Lung (tissue), 12 donors: ENCODE data around the gene UBXN6. TPM values are rescaled to one million over a fixed set of nuclear protein-coding genes. Genes with fewer than 3 reads are reported as not detected.

Source experiments
- ATAC-seq: fragments of 200-7000 bp; cut with Tn5 transposase; one replicate; pipeline ENCODE4 v1.9.1; 2020; ENCODE audit warnings: moderate number of reproducible peaks; ENCODE audit not compliant: insufficient read depth, low FRiP score
- DNase-seq, 3 donors: peaks; one replicate each; pipeline ENCODE4 v3.0.0-alpha.2; 2013 to 2017
- H3K27ac ChIP-seq, 2 donors: one replicate each; pipeline ENCODE4 v1.5.1; 2013; ENCODE audit warnings: mild to moderate bottlenecking in 2 of 2, moderate library complexity in 2 of 2, control low read depth in 1 of 2, inconsistent platforms in 1 of 2, low read depth in 1 of 2, low read length in 1 of 2
- H3K27me3 ChIP-seq, 3 donors: one replicate each; pipeline ENCODE4 v1.5.1; 2013; ENCODE audit warnings: low read length in 2 of 3; ENCODE audit not compliant: control insufficient read depth in 3 of 3, insufficient read depth in 3 of 3
- H3K36me3 ChIP-seq, 4 donors: one replicate each; pipeline ENCODE4 v1.5.1; 2013; ENCODE audit warnings: low read length in 4 of 4, mild to moderate bottlenecking in 1 of 4, moderate library complexity in 1 of 4; ENCODE audit not compliant: control insufficient read depth in 4 of 4, insufficient read depth in 4 of 4
- H3K4me1 ChIP-seq, 5 donors: one replicate each; pipeline ENCODE4 v1.5.1; 2013; ENCODE audit warnings: low read length in 5 of 5, mild to moderate bottlenecking in 2 of 5, moderate library complexity in 1 of 5; ENCODE audit not compliant: control insufficient read depth in 5 of 5, insufficient read depth in 5 of 5
- H3K4me3 ChIP-seq: one replicate; pipeline ENCODE4 v1.5.1; 2013; ENCODE audit warnings: mild to moderate bottlenecking, control low read depth, moderate library complexity
- H3K9ac ChIP-seq, 2 donors: one replicate each; pipeline ENCODE4 v1.5.1; 2013; ENCODE audit warnings: low read length in 2 of 2, control low read depth in 1 of 2; ENCODE audit not compliant: insufficient read depth in 1 of 2
- H3K9me3 ChIP-seq, 4 donors: one replicate each; pipeline ENCODE4 v1.5.1; 2013; ENCODE audit warnings: low read length in 3 of 4, mild to moderate bottlenecking in 1 of 4, moderate library complexity in 1 of 4; ENCODE audit not compliant: control insufficient read depth in 4 of 4, insufficient read depth in 3 of 4
- CTCF ChIP-seq: IDR thresholded peaks from 2 replicates; pipeline ENCODE4 v1.5.1; 2012; ENCODE audit warnings: mild to moderate bottlenecking; ENCODE audit errors: control extremely low read depth, extremely low read depth
- WGBS, 2 donors: extraction: QIAGEN DNeasy Blood & Tissue Kit; methylation state at CpG; one replicate each; pipeline ENCODE4 v1.1.7; 2013; 5-methylcytosine and 5-hydroxymethylcytosine counted together
- polyA plus RNA-seq, 2 donors: library from polyadenylated mRNA; stranded (reverse); fragments of 200-250 nt; gene quantifications; one replicate each; pipeline ENCODE4 v1.2.1, GENCODE V29; 2013
- total RNA-seq, 2 donors: library from RNA; depleted of rRNA in 1 of 2; stranded (reverse); fragments of >200 nt in 1 of 2; gene quantifications; one replicate each; pipeline ENCODE4 v1.2.1, GENCODE V29; 2014 to 2021
- donor health status: control.
- donor health status: control.
- donor health status: Bipolar disorder and iron deficiency.
- donor health status: healthy.
- donor health status: DM: yes; HTN: yes; CAD: no.

UBXN6 gene
- total and polyA plus RNA-seq, 4 donors = 74.4 to 128 (median 98.5) TPM

GRCh38 chr19:4431808-4432674 is 25.6 kb downstream of the UBXN6 start:
- no peak for ATAC-seq
- TF ChIP-seq CTCF = no peak
- H3K9ac ChIP-seq = no peak overlapping the region
- H3K4me3 ChIP-seq = no peak overlapping the region
- H3K27ac ChIP-seq = peak overlapping the region in 1 of 2 donors; percentile 15
- 48 to 77% methylated on average over 26 of the region's 26 CpGs for WGBS, 2 donors
- H3K4me1 ChIP-seq = peaks cover 0 to 28% (median 13%) of the 10 kb centered on the region in 5 donors
- H3K36me3 ChIP-seq = peaks cover 2 to 22% (median 9%) of the 10 kb centered on the region in 4 donors
- H3K9me3 ChIP-seq = peaks cover 0 to 2% (median 0%) of the 10 kb centered on the region in 4 donors
- no peak for DNase-seq
- H3K27me3 ChIP-seq = no peaks in the 10 kb centered on the region

GRCh38 chr19:4431296-4431695 is 26.3 kb downstream of the UBXN6 start:
- DNase-seq (no peak), ATAC-seq (no peak)
- 71 to 78% methylated on average over 9 of the region's 9 CpGs for WGBS, 2 donors
- no peak for TF ChIP-seq CTCF
- Histone ChIP-seq H3K9ac (no peak overlapping the region), H3K27ac (no peak overlapping the region), H3K4me3 (no peak overlapping the region), H3K27me3 (no peaks in the 10 kb centered on the region), H3K4me1 (peaks cover 0 to 28% (median 13%) of the 10 kb centered on the region in 5 donors), H3K9me3 (peaks cover 0 to 2% (median 0%) of the 10 kb centered on the region in 4 donors), H3K36me3 (peaks cover 2 to 22% (median 9%) of the 10 kb centered on the region in 4 donors)

- Histone ChIP-seq H3K27me3 (no peaks in the 10 kb centered on the region), H3K27ac (no peak overlapping the region), H3K9me3 (peaks cover 0 to 2% (median 0%) of the 10 kb centered on the region in 4 donors), H3K4me3 (no peak overlapping the region), H3K4me1 (peaks cover 0 to 28% (median 13%) of the 10 kb centered on the region in 5 donors), H3K9ac (no peak overlapping the region), H3K36me3 (peaks cover 2 to 20% (median 9%) of the 10 kb centered on the region in 4 donors)
- DNase-seq = no peak
- 41 to 74% methylated on average over 12 of the region's 12 CpGs for WGBS, 2 donors
- no peak for TF ChIP-seq CTCF
- ATAC-seq = no peak
Measured at GRCh38 chr19:4430760-4431159, 26.8 kb downstream of the UBXN6 start.
